ENCODE data around the gene ARHGEF7. TPM values are rescaled to one million over a fixed set of nuclear protein-coding genes. Genes with fewer than 3 reads are reported as not detected.

ARHGEF7 gene
- total RNA-seq, 2 donors from 2014 or later: 57.9 to 97.3 TPM

GRCh38 chr13:111177081-111177711 is 62.1 kb downstream of the ARHGEF7 start:
- Histone ChIP-seq H3K27ac (peak overlapping the region; percentile 6 to 55), H3K9me3 (no peaks in the 10 kb centered on the region), H3K4me1 (replicated peaks) (no peaks in the 10 kb centered on the region), H3K4me3 (no peak overlapping the region), H3K27me3 (replicated peaks; ENCODE audit: insufficient read depth) (no peaks in the 10 kb centered on the region), H3K36me3 (no peaks in the 10 kb centered on the region)
- intact Hi-C loops (cut with DNase I): no loop called here
- TF ChIP-seq POLR2AphosphoS5 (IDR thresholded peaks at IDR 0.05) (peak; percentile 8), POLR2A (IDR thresholded peaks at IDR 0.05) (no peak), CTCF (IDR thresholded peaks at IDR 0.05) (no peak)
- DNase-seq (ENCODE audit: low spot score): no peak
- 50% methylated on average over 14 of the region's 14 CpGs for WGBS

- no peak for TF ChIP-seq CTCF (IDR thresholded peaks at IDR 0.05)
- TF ChIP-seq POLR2A (IDR thresholded peaks at IDR 0.05): no peak
- TF ChIP-seq POLR2AphosphoS5 (IDR thresholded peaks at IDR 0.05): no peak
- Histone ChIP-seq H3K4me1 (replicated peaks) (no peaks in the 10 kb centered on the region), H3K4me3 (no peak overlapping the region), H3K27me3 (replicated peaks; ENCODE audit: insufficient read depth) (no peaks in the 10 kb centered on the region), H3K36me3 (no peaks in the 10 kb centered on the region), H3K27ac (peak overlapping the region; percentile 6 to 55), H3K9me3 (no peaks in the 10 kb centered on the region)
- 64% methylated on average over 6 of the region's 6 CpGs for WGBS
- intact Hi-C loops (cut with DNase I): no loop called here
- no peak for DNase-seq (ENCODE audit: low spot score)
These were observed 62.8 kb downstream of the ARHGEF7 start for GRCh38 chr13:111177921-111178320.

- Histone ChIP-seq H3K4me3 (no peak overlapping the region), H3K27ac (peak overlapping the region in 1 of 2 donors; percentile 6), H3K36me3 (no peaks in the 10 kb centered on the region), H3K9me3 (no peaks in the 10 kb centered on the region), H3K27me3 (replicated peaks; ENCODE audit: insufficient read depth) (no peaks in the 10 kb centered on the region), H3K4me1 (replicated peaks) (no peaks in the 10 kb centered on the region)
- WGBS: 82% methylated on average over 4 of the region's 4 CpGs
- TF ChIP-seq POLR2A (IDR thresholded peaks at IDR 0.05) (no peak), CTCF (IDR thresholded peaks at IDR 0.05) (no peak), POLR2AphosphoS5 (IDR thresholded peaks at IDR 0.05) (no peak)
- intact Hi-C loops (cut with DNase I): no loop called here
- DNase-seq (ENCODE audit: low spot score): no peak
These were observed 63.3 kb downstream of the ARHGEF7 start for GRCh38 chr13:111178402-111178801.

GRCh38 chr13:111179908-111180760 is 65.0 kb downstream of the ARHGEF7 start:
- Histone ChIP-seq H3K4me3 (no peak overlapping the region), H3K4me1 (replicated peaks) (no peaks in the 10 kb centered on the region), H3K27ac (no peak overlapping the region), H3K9me3 (no peaks in the 10 kb centered on the region), H3K27me3 (replicated peaks; ENCODE audit: insufficient read depth) (no peaks in the 10 kb centered on the region), H3K36me3 (no peaks in the 10 kb centered on the region)
- no peak for DNase-seq (ENCODE audit: low spot score)
- no peak for TF ChIP-seq POLR2AphosphoS5 (IDR thresholded peaks at IDR 0.05)
- intact Hi-C loops (cut with DNase I): no loop called here
- 79% methylated on average over 6 of the region's 6 CpGs for WGBS

- no peaks in the 10 kb centered on the region for H3K9me3 ChIP-seq
- no peak overlapping the region for H3K27ac ChIP-seq
- no peaks in the 10 kb centered on the region for H3K36me3 ChIP-seq
- no peaks in the 10 kb centered on the region for H3K27me3 ChIP-seq (replicated peaks; ENCODE audit: insufficient read depth)
- no peak overlapping the region for H3K4me3 ChIP-seq
- H3K4me1 ChIP-seq (replicated peaks): no peaks in the 10 kb centered on the region
- intact Hi-C loops (cut with DNase I): no loop called here
- no peak for TF ChIP-seq POLR2A (IDR thresholded peaks at IDR 0.05)
- no peak for TF ChIP-seq CTCF (IDR thresholded peaks at IDR 0.05)
- TF ChIP-seq POLR2AphosphoS5 (IDR thresholded peaks at IDR 0.05): no peak
- DNase-seq (ENCODE audit: low spot score): no peak
- 93% methylated on average over 14 of the region's 14 CpGs for WGBS
These were observed 66.9 kb downstream of the ARHGEF7 start for GRCh38 chr13:111181977-111182376.
